GM12865 (cell line): Measurements from ENCODE around the gene LRFN4.

Source experiments
- DNase-seq: peaks from one replicate; pipeline ENCODE4 v3.0.0; 2010; ENCODE audit warnings: low read depth
- H3K4me3 ChIP-seq: 2 replicates; pipeline ENCODE4 v1.5.1; 2011; ENCODE audit warnings: mild to moderate bottlenecking, low read depth, low read length, control low read depth
- TF ChIP-seq, protein P1 (sequence below): IDR thresholded peaks from 2 replicates; pipeline ENCODE4 v1.5.1; 2011; ENCODE audit warnings: low read length, control low read depth, low read depth, inconsistent platforms; ENCODE audit not compliant: insufficient read depth; ENCODE audit errors: missing control alignments

The LRFN4 gene

DNA sequence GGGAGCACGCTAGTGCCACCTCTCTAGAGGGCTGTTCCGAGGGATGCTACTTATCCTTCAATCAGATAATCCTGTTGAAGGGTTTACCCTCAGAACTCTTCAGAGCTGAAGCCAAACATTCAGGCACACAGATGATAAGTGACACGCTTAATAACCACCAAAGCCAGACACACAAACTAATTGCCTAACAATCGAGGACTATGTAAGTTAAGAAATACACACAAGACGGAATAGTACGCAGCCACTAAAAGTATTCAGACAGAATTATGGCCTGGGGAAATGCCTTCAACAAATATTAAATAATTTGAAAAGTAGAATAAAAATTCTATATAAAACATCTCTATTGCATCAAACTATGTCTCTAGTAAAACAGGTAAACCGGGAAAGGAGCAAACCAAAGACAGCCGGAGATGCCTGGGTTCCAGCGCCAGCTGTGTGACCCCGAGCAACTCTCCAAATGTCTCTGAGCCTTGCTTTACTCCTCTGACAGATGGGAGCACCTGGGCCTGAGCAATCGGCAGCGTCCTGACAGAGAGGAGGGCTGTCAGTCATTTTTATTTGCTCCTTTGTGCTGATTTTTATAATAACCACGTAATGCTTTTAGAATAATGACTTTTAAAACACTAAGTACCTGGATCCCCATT, 11.3 kb downstream of the LRFN4 start:
- TF ChIP-seq, protein P1, sequence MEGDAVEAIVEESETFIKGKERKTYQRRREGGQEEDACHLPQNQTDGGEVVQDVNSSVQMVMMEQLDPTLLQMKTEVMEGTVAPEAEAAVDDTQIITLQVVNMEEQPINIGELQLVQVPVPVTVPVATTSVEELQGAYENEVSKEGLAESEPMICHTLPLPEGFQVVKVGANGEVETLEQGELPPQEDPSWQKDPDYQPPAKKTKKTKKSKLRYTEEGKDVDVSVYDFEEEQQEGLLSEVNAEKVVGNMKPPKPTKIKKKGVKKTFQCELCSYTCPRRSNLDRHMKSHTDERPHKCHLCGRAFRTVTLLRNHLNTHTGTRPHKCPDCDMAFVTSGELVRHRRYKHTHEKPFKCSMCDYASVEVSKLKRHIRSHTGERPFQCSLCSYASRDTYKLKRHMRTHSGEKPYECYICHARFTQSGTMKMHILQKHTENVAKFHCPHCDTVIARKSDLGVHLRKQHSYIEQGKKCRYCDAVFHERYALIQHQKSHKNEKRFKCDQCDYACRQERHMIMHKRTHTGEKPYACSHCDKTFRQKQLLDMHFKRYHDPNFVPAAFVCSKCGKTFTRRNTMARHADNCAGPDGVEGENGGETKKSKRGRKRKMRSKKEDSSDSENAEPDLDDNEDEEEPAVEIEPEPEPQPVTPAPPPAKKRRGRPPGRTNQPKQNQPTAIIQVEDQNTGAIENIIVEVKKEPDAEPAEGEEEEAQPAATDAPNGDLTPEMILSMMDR = no peak
- no peak for DNase-seq
- no peak overlapping the region for H3K4me3 ChIP-seq

DNA sequence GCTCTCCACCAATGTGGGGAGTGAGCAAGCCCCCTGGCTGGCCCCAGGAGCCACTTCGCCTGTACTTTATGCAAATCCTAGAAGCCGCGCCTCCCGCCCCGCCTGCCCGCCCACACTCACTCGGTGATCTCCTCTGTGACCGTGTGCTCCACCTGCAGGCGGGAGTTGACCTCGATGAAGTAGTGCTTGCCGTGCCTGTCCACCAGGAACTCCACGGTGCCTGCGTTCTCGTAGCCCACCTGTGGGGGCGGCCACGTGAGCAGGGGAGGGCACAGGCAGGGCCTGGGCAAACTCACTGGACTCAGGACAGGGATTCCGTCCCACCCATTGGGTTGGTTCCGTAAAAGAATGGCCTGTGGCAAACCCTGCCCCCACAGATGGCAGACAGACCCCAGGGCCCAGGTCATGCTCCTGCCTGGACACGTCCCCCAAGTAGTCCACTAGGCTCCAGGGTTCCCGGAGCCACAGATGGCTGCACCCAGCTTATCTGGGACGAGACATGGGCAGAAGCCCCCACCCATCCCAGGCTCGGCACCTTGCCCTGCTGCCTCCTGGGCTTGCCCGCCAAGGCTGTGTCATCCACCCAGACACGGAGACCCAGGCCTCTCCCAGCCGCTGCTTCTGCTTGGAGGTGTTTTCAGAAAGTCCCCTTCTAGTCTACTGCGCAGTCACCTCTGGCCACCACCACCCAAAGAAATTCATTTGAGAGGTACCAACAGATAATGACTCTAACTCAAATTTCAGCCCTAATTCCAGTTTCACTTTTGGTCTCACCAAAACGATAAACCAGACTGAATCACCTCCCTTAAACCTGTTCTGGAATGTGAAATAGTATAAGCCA, 12.1 kb downstream of the LRFN4 start:
- TF ChIP-seq, protein P1 = peak; percentile 67
- H3K4me3 ChIP-seq = no peak overlapping the region
- DNase-seq = peak; percentile 86

DNA sequence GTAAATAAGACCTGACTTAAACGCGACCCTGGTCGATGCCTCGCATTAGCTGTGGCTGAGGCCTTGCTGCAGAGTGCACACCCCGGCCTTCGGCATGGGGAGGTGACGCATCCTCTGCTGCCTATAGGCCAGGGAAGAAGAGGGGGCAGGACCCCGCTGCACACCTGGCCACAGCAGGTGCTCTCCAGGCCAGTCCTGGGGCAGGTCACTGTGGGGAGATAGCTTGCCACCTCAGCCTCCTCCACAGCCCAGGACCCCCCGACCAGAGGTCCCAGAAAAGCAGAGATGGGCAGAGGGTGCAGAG, 12.7 kb downstream of the LRFN4 start:
- H3K4me3 ChIP-seq = no peak overlapping the region
- TF ChIP-seq, protein P1 = no peak
- no peak for DNase-seq

DNA sequence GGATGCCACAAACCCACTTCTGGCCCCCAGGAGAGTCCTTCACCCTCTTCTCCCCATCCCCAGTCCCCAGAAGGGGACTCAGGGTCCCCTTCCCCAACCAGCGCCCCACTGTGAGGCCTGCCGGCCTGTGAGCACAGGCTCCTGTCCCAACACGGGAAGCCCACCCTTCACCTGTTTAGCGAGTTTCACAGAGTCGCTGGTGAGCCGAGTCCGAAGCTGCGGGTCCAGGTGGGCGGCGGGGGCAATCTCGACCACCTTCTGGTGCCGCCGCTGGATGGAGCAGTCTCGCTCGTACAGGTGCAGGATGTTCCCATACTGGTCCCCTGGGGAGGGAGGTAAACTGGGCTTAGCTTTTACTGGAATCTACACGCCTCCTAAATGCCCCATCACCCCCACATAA, 13.3 kb downstream of the LRFN4 start:
- TF ChIP-seq, protein P1 = no peak
- no peak overlapping the region for H3K4me3 ChIP-seq
- no peak for DNase-seq

DNA sequence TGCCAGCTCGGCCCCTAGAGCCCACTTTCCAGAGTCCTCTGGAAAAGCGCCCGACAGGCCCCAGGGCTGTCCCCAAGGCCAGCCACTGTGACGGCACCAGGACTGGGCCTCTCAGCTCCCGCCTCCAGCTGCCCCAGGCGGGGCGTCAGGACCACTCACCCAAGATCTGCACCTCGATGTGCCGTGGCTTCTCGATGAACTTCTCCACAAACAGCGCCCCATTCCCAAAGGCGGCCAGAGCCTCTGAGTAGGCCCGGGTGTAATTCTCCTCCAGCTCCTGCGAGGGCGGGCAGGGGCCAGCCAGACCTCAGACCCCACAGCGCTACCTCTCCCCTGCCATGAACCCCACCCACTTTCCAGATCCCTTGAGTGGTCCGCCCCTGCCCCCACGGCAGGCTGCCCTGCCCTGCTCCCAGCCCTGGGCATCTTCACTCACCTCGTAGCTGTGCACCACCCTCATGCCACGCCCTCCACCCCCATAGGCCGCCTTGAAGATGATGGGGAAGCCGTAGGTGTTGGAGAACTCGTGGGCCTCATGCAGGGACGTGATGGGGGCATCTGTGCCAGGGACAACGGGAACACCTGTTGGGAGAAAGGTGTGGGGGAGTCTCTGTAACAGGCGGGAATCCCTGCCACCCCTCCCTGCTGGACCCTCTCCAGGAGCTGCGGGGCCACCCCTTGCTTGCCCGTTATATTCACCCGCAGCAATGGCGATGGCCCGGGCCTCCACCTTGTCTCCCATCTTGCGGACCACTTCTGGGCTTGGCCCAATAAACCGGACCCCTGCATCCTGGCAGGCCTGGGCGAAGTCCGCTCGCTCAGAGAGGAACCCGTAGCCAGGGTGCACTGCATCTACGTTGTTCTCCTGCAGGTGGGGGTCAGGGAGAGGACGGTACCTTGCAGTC, 14.0 kb downstream of the LRFN4 start:
- TF ChIP-seq, protein P1 = no peak
- no peak for DNase-seq
- no peak overlapping the region for H3K4me3 ChIP-seq

DNA sequence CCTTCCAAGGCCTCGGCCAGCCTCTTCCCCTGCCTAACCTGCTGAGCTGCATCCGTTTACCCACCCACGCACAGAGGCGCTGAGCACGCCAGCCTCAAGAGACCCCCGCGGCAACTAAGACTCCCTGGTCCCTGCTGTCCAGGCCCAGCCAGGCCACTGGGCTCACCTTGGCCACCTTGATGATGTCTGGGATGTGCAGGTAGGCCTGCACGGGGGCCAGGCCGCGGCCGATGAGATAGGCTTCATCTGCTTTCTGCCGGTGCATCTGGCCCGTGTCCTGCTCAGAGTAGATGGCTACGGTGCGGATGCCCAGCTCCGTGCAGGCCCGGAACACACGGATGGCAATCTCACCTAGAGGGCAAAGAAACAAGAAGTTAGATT, 14.6 kb downstream of the LRFN4 start:
- DNase-seq = no peak
- TF ChIP-seq, protein P1 = no peak
- no peak overlapping the region for H3K4me3 ChIP-seq
